Activated CD4-positive, alpha-beta T cell treated with anti-CD3 and anti-CD28 coated beads, Interleukin-2, amount 10 ng/mL, durations not matched to agents 24 days and 14 days (primary cell): ENCODE results near the gene MTA1. TPM values are rescaled to one million over a fixed set of nuclear protein-coding genes. Genes with fewer than 3 reads are reported as not detected.
A peak's percentile ranks its signal among the peaks of the same experiment; 100 is the strongest.

Experiments
- DNase-seq: peaks from one replicate; pipeline ENCODE4 v3.0.0; 2022
- H3K27ac Mint-ChIP-seq: one replicate; pipeline ENCODE4 v1.8.0; 2022; ENCODE audit warnings: mild to moderate bottlenecking, mixed read lengths
- H3K27me3 Mint-ChIP-seq: one replicate; pipeline ENCODE4 v1.8.0; 2022; ENCODE audit warnings: mixed read lengths
- H3K36me3 Mint-ChIP-seq: one replicate; pipeline ENCODE4 v1.8.0; 2022; ENCODE audit warnings: low read depth, mild to moderate bottlenecking, mixed read lengths
- H3K4me1 Mint-ChIP-seq: one replicate; pipeline ENCODE4 v1.8.0; 2021; ENCODE audit warnings: mixed read lengths
- H3K4me3 Mint-ChIP-seq: one replicate; pipeline ENCODE4 v1.8.0; 2022; ENCODE audit warnings: mild to moderate bottlenecking, moderate library complexity, mixed read lengths
- H3K9me3 Mint-ChIP-seq: one replicate; pipeline ENCODE4 v1.8.0; 2021; ENCODE audit warnings: mixed read lengths
- intact Hi-C: fragments of 100-400 bp; cut with micrococcal nuclease; formaldehyde crosslinking; loops from one replicate; pipeline ENCODE4 v1.15.1; 2023
- total RNA-seq: library from RNA; stranded (reverse); gene quantifications from 2 replicates; pipeline ENCODE4 v1.2.3, GENCODE V29; 2022

The MTA1 gene
- total RNA-seq, 1 donor from 2014 or later, result 187 TPM

DNA sequence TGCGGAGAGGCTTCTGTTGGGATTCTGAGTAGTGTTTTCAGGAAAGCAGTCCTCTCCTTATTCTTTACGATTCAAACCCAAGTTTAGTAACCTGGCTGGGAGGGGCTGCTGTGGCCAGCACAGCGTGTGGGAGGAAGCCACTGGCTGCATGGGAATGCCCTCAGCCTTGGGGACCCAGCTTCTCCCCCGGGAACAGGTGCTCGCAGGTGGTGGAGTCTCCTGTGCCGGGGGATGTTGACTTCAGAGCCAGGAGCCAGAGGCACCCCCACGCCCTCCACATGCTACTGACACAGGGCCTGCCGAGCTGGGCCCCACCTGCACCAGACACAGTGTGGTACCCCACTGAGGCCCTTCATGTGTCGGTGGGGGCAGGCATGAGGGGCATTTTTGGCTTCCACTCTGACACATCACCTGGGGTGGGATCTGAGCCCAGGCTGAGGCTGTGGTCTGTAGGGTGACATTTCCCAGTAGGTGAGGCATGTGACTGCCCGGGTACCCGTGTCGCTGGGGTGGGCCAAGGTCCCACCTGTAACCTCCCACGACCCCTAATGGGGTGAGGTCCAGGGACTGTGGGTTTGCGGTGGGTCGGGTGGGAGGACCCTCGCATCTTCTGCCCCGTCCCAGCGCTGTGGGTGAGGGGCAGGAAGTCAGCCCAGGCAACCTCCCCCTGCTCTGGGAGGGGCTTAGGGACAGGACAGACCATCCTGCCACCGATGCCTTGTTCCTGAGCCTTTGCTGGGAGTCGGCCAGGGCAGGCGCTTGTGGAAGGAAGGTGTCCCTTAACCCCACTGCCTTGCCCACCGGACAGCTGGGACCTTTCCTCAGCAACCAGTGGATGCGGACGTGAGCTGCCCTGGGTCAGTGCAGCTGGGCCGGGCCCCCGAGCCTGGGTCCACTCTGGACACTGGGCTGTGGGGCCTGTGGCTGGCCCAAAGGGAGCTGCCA is 26.5 kb downstream of the MTA1 start:
- Mint-ChIP-seq H3K4me3 (no peak overlapping the region), H3K27me3 (no peaks in the 10 kb centered on the region), H3K4me1 (no peaks in the 10 kb centered on the region), H3K9me3 (no peaks in the 10 kb centered on the region), H3K36me3 (peaks cover 13% of the 10 kb centered on the region), H3K27ac (no peak overlapping the region)
- DNase-seq, result no peak
- intact Hi-C loops, result no loop called here

DNA sequence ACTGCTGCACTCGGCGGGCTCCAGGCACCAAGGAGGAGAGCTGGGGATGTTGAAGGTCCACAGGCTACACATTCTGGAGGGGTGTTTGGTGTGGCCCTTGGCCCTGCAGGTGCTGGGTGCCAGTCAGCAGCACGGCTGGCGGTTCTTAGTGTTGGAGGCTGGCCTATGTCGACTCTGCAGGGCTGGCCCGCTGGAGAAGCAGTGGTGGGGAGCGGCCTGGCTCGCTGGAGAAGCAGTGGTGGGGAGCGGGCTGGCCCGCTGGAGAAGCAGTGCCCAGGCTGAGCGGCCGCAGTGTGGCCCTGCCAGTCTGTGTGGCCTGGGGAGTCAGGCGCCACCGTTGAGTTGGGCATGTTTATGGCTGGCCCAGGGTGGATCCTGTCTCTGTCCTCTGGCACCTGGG is 27.3 kb downstream of the MTA1 start:
- Mint-ChIP-seq H3K4me3 (no peak overlapping the region), H3K9me3 (no peaks in the 10 kb centered on the region), H3K27ac (no peak overlapping the region), H3K27me3 (no peaks in the 10 kb centered on the region), H3K4me1 (no peaks in the 10 kb centered on the region), H3K36me3 (peaks cover 10% of the 10 kb centered on the region)
- DNase-seq, result no peak
- intact Hi-C loops, result no loop called here

DNA sequence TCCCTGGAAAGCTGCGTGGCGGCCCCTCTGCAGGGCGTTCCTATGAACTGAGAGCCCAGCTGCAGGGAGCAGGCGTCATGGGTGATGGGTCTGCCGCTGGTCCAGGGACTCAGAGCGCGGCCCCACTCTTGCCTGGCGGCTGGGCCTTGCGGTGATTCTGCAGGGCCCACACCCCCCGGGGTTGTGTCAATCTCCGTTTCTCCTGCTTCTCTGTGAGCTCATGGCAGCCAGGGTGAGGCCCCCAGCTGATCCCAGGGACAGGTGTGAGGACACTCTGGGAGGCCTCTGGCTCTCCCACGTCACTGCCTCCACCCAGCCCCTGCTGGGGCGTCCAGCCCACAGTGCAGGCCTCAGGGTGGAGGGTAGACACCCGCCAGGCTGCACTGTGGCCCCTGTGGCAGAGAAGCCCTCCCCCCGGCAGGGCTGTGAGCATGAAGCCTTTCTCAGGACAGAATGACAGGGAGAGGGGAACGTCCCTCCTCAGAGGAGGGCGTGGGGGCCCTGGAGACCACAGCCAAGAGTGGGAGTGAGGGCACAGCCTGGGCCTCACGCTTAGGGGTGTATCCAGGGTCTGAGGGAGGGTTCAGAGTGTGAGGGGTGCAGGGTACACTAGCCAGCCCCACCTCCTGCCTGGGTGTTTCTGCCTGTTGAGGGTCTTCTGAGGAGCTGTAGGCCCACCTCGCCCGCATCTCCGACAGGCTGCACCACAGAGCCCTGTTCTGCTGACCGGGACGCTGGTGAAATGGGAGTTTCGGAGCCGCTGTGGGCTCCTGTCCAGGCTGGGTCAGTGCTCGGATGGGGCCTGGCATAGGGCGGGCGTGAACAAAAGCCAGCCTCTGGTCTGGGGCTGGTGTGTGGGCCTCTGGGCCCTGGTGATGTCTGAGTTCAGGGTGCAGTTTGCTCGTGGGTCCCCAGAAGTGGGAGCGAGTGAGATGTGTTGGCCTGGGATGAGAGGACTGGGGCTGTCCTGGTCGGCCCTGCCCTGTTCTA is 28.3 kb downstream of the MTA1 start:
- H3K4me3 Mint-ChIP-seq, result no peak overlapping the region
- no peaks in the 10 kb centered on the region for H3K4me1 Mint-ChIP-seq
- no peaks in the 10 kb centered on the region for H3K27me3 Mint-ChIP-seq
- H3K9me3 Mint-ChIP-seq, result no peaks in the 10 kb centered on the region
- peaks cover 6% of the 10 kb centered on the region for H3K36me3 Mint-ChIP-seq
- H3K27ac Mint-ChIP-seq, result no peak overlapping the region
- DNase-seq, result no peak
- intact Hi-C loops, result no loop called here

DNA sequence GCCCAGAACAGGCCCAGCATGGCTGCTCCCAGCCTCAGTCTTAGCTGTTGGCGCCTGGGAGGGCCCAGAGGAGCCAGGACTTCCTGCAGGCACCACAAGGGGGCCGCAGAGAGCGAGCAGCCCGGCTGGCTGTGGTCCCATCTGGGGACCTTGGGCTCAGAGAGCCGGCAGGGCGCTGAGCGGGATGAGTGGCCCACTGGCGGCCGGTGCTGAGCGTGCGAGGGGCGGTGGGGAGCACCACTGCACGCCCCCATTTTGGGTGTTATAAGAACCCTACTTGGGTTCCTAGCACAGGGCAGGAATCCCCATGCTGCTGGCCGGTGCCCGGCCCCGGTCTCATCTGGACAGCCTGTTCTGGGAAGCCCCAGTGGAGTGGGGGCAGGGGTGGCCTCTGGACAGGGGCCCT is 29.1 kb downstream of the MTA1 start:
- intact Hi-C loops, result no loop called here
- Mint-ChIP-seq H3K9me3 (no peaks in the 10 kb centered on the region), H3K27ac (no peak overlapping the region), H3K4me1 (no peaks in the 10 kb centered on the region), H3K27me3 (no peaks in the 10 kb centered on the region), H3K4me3 (no peak overlapping the region), H3K36me3 (peaks cover 7% of the 10 kb centered on the region)
- peak; percentile 90 for DNase-seq

DNA sequence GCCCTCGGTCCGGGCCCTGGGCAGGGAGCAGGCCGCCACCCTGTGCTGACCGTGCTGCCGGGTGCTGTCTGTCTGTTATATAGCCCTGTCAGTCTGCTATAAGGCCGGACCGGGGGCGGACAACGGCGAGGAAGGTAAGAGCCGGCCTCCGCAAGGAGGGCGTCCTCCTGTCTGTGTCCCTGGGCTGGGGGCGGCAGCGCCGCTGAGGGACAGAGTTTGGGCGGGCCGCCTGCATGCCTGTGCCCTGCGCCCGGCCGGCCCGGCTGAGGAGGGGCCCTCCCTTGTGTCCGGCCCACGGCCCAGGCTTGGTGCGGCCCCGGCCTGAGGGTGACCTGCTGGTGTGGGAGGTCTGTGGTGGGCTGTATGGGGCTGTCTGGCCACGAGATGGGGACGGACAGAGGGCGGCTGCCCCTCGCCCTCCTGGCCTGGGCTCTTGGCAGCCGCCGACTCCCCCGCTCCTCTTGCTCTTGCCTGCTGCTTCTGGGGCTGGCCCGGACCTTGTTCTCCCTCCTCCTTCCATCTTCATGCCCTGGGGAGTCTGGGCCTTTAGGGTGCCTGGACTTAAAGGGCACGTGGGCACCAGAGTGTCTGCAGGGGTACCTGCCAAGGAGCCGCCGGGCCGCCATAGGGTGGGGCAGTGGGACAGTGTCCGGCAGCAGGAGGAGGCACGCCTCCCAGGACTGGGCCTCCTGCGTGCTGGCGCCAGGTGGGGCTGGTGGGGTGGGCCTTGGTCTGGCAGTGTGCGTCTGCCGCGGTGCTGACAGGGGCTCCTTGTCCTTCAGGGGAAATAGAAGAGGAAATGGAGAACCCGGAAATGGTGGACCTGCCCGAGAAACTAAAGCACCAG is 29.9 kb downstream of the MTA1 start:
- DNase-seq, result no peak
- H3K4me1 Mint-ChIP-seq, result peaks cover 2% of the 10 kb centered on the region
- no peak overlapping the region for H3K4me3 Mint-ChIP-seq
- H3K36me3 Mint-ChIP-seq, result peaks cover 11% of the 10 kb centered on the region
- H3K27ac Mint-ChIP-seq, result no peak overlapping the region
- intact Hi-C loops, result no loop called here
- H3K27me3 Mint-ChIP-seq, result no peaks in the 10 kb centered on the region
- H3K9me3 Mint-ChIP-seq, result no peaks in the 10 kb centered on the region

DNA sequence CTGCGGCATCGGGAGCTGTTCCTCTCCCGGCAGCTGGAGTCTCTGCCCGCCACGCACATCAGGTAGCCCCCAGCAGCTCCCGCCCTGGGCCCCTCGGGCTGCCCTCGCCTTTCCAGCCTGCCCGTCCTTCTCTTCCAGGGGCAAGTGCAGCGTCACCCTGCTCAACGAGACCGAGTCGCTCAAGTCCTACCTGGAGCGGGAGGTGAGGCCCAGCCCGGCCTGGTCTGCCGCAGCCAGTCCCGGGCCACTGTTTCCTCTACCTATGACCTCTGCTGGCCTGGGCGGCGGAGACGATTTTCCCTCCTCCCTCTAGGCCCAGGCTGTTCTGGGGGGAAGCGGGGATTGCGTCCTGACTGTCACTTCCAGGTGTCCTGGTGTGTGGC is 30.5 kb downstream of the MTA1 start:
- H3K4me1 Mint-ChIP-seq, result peaks cover 2% of the 10 kb centered on the region
- H3K36me3 Mint-ChIP-seq, result peaks cover 11% of the 10 kb centered on the region
- no peaks in the 10 kb centered on the region for H3K9me3 Mint-ChIP-seq
- intact Hi-C loops, result no loop called here
- no peak overlapping the region for H3K27ac Mint-ChIP-seq
- no peaks in the 10 kb centered on the region for H3K27me3 Mint-ChIP-seq
- no peak for DNase-seq
- no peak overlapping the region for H3K4me3 Mint-ChIP-seq

DNA sequence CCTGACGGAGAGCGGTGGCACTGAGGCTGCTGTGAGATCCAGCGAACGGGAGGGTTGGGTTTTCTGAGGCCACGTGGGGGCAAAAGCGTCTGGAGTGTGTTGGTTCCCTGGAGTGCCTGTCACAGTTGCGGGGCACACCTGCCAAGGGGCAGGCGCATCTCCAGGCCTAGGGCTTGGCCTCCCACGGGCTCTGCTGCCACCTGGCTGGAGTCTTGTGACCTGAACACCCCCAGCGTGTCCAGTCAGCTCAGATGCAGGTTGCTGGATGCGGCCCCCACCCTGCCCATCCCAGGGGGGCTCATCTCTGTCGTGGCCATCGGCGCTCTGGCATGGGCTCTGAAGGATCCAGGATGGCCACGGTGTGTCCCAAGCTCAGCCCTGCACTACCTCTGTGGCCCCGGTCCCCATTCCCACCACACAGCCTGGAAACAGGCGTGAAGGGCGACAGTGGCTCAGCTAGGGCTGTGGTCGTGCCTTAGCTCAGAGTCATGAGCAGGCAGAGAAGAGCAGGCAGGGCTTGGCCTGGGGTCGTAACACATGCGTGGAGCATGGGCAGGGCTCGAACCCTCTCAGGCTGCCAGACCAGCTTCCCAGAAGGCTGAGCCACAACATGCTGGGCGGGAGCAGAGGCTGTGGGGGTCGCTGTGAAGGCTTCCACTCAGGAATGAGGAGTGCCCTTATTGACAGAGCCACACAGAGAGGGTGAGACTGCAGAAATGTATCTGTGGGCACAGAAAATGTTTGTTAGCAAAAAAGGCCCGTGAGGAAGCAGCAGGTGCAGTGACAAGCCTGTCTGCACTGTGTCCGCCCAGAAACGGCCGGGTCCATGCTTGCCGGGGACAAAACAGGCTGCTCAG is 31.5 kb downstream of the MTA1 start:
- peaks cover 15% of the 10 kb centered on the region for H3K36me3 Mint-ChIP-seq
- intact Hi-C loops, result no loop called here
- no peak for DNase-seq
- H3K27ac Mint-ChIP-seq, result no peak overlapping the region
- peaks cover 2% of the 10 kb centered on the region for H3K4me1 Mint-ChIP-seq
- no peaks in the 10 kb centered on the region for H3K9me3 Mint-ChIP-seq
- H3K27me3 Mint-ChIP-seq, result no peaks in the 10 kb centered on the region
- no peak overlapping the region for H3K4me3 Mint-ChIP-seq

DNA sequence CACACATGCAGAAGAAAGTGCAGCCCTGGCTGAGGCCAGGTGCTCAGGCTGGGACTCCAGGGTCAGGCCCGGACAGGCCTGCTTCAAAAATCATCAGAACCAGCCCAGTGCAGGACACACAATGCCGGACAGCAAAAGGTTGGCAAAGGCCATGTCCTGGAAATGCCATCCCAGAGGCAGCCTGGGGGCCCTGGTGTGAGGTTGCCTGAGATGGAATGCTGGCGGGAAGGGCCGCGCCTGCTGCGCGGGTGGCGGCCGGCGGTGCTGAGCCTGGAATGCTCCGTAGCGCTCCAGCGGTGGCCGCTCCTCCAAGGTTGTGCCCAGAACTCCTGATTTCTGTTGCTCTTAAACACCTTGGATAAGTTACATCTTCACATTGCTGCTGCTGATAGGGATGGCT is 33.3 kb downstream of the MTA1 start:
- Mint-ChIP-seq H3K36me3 (peaks cover 16% of the 10 kb centered on the region), H3K4me1 (peaks cover 2% of the 10 kb centered on the region), H3K27ac (no peak overlapping the region), H3K27me3 (no peaks in the 10 kb centered on the region), H3K4me3 (no peak overlapping the region), H3K9me3 (no peaks in the 10 kb centered on the region)
- intact Hi-C loops, result no loop called here
- DNase-seq, result no peak

DNA sequence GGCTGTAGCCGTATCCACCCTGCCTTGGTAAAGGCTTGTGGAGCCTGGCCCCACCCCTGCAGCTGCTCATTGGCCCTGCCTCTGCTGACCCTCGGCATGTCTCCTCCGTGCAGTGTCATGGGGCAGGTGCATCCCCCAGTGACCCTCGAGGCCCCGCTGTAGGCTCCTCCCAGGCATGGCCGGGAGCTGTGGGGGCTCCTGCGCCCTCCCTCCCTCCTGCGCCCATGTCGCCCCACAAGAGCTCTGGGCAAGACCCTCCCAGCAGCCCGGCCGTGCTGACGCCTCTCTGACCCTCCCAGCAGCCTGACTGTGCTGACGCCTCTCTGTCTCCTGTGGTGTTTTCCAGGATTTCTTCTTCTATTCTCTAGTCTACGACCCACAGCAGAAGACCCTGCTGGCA is 34.2 kb downstream of the MTA1 start:
- no peak for DNase-seq
- H3K27me3 Mint-ChIP-seq, result no peaks in the 10 kb centered on the region
- H3K36me3 Mint-ChIP-seq, result peaks cover 16% of the 10 kb centered on the region
- H3K27ac Mint-ChIP-seq, result peak overlapping the region; percentile 15
- intact Hi-C loops, result no loop called here
- H3K9me3 Mint-ChIP-seq, result no peaks in the 10 kb centered on the region
- no peak overlapping the region for H3K4me3 Mint-ChIP-seq
- peaks cover 2% of the 10 kb centered on the region for H3K4me1 Mint-ChIP-seq

DNA sequence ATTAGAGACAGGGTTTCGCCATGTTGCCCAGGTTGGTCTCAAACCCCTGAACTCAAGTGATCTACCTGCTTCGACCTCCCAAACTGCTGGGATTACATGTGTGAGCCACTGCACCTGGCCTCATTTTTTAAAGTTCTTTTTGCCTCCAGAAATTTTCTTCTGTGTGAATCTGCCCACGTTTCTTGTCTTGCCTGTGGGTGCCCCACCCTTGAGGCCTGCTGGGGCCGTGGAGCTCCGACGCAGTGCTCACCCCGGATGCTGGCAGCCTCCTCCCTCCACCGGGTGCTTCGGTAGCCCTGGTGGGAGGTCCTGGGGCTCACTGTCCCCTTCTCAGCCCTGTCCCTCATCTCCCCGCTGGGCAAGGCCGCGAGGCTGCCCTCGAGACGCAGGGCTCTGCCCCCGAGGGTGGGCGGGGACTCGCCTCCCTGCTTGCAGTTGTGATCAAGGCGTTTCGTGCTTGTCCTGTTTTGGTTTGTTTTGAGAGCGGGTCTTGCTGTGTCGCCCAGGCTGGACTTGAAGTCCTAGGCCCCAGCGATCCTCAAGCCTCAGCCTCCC is 35.5 kb downstream of the MTA1 start:
- intact Hi-C loops, result no loop called here
- no peaks in the 10 kb centered on the region for H3K9me3 Mint-ChIP-seq
- peaks cover 2% of the 10 kb centered on the region for H3K4me1 Mint-ChIP-seq
- H3K36me3 Mint-ChIP-seq, result peaks cover 15% of the 10 kb centered on the region
- H3K27me3 Mint-ChIP-seq, result no peaks in the 10 kb centered on the region
- H3K4me3 Mint-ChIP-seq, result no peak overlapping the region
- no peak overlapping the region for H3K27ac Mint-ChIP-seq
- DNase-seq, result no peak

DNA sequence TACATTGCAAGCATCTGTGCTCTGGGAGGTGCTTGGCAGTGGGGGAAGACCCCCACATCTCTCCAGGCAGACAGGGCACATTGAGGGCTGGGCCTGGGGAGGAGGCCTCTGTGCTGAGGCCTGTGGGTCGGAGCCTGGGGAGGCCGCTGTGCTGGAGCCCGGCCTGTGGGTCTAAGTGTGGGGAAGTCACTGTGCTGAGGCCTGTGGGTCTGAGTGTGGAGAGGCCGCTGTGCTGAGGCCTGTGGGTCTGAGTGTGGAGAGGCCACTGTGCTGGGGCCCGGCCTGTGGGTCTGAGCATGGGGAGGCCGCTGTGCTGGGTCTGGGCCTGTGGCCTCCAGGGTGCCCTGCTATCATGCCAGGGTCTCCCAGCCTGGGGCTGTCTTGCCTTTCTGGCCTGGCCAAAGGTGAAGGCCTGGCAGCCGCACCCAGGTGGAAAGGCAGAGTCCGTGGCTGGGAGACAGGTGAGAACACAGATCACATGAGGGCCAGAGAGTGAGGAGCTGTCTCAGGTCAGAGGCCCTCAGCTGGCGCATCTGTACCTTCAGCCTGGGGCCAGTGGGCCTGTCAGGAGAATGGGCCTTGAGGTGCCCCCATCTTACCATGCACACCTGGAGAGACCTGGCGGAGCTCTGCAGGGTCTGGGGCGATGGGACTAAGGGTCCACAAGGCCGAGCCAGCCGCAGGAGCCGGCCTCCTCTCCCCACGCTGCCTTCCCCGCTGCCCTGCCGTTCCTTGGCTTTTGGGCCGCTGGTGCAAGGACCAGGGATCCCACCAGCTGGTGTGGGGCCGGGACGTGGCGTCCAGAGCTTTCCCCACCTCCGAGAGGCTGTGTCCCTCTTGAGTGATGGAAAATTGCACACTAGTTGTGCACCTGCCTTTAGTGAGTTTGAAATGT is 36.4 kb downstream of the MTA1 start:
- Mint-ChIP-seq H3K4me3 (no peak overlapping the region), H3K9me3 (no peaks in the 10 kb centered on the region), H3K4me1 (peaks cover 2% of the 10 kb centered on the region), H3K27me3 (no peaks in the 10 kb centered on the region), H3K27ac (no peak overlapping the region), H3K36me3 (peaks cover 15% of the 10 kb centered on the region)
- intact Hi-C loops, result no loop called here
- DNase-seq, result no peak
